Measurements from ENCODE around the gene DOCK10. TPM values are rescaled to one million over a fixed set of nuclear protein-coding genes. Genes with fewer than 3 reads are reported as not detected.

DOCK10 gene
- total and polyA plus RNA-seq, 10 of the 15 experiments (the other 5 are each of a cell fraction or from before 2014, with no cell fraction given) = 16.9 to 120 (median 85.5) TPM

DNA sequence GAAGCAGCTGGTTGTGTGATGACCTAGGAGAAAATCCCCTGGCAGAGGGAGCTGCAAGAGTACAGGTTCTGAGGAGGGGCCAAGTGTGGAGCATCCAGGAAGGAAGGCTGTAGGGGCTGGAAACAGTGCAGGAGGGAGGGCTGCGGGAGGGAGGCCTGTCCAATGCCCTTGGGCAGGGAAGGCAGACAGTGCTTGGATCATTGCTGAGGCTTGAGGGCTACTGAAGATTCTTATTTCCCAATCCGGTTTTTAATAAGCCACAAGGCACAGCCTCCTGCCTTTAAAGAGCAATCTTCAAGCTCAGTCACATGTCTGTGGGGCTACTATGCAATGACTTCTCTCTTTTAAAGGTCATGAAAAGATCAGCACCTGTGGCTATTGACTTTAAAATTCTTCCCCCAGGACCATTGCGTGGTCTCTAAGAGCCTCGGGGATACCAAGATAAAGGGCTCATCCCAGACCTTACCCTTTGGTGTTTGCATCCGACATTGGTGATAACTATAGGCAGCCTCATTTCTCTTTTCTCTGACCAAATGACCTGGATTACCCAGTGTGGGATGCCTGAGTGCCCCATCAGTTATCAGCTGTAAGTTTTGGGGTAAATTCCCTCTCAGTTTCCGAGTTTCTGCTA, 149.6 kb downstream of the DOCK10 start:
- intact Hi-C loops (cut with micrococcal nuclease; ENCODE audit: unreplicated experiment) (loop anchor here (5.0 kb wide), 1 partner anchor 45 kb away; no protein-coding TSS in a partner anchor), in situ Hi-C loops (cut with MboI) (no loop called here)
- Histone ChIP-seq H3K79me2 (ENCODE audit: control insufficient read depth, insufficient read depth, low read length) (peaks cover 10% of the 10 kb centered on the region), H3K27ac (ENCODE audit: control insufficient read depth, insufficient read depth) (peak overlapping the region; percentile 11; the same call in 1 of the 2 replicates), H3K36me3 (ENCODE audit: control insufficient read depth in 2 of 2, insufficient read depth in 2 of 2, low read length in 1 of 2) (peaks cover 3 to 21% of the 10 kb centered on the region in 2 experiments; a peak in 3 of 4 replicates), H3K9me3 (replicated peaks; ENCODE audit: control insufficient read depth, insufficient read depth, low read length) (no peaks in the 10 kb centered on the region), H3K4me2 (ENCODE audit: control insufficient read depth, insufficient read depth) (no peak overlapping the region), H3K9ac (ENCODE audit: control insufficient read depth, insufficient read depth, low read length) (no peak overlapping the region), H4K20me1 (ENCODE audit: control insufficient read depth, insufficient read depth) (no peaks in the 10 kb centered on the region), H2AFZ (ENCODE audit: control insufficient read depth, low read depth, low read length) (no peak overlapping the region), H3K4me1 (ENCODE audit: control insufficient read depth, insufficient read depth, low read length) (peaks cover 36% of the 10 kb centered on the region), H3K27me3 (replicated peaks in 1 of 2; ENCODE audit: control insufficient read depth in 2 of 2, insufficient read depth in 2 of 2, low read length in 1 of 2) (no peaks in the 10 kb centered on the region), H3K4me3 (no peak overlapping the region)
- no peak for DNase-seq (ENCODE audit: low read depth, low spot score)
- ChIA-PET RAD21 (ENCODE audit: unreplicated experiment) (interaction anchor here (1.1 to 1.7 kb wide), 6 partner anchors 35 to 111 kb away, joined by 3 to 4 read pairs (median 3); no protein-coding TSS in a partner anchor), SMC1A (ENCODE audit: uncharacterized antibody, unreplicated experiment) (interaction anchor here (0.6 to 4.4 kb wide), 14 partner anchors 9 to 116 kb away, joined by 3 to 26 read pairs (median 4); no protein-coding TSS in a partner anchor), POLR2A (interaction anchor here (1.0 kb wide), 2 partner anchors 9 to 148 kb away, joined by 3 to 4 read pairs; no protein-coding TSS in a partner anchor), CTCF (interaction anchor here (2.3 to 3.3 kb wide), 2 partner anchors 35 to 109 kb away, joined by 11 to 13 read pairs; no protein-coding TSS in a partner anchor)
- peak; percentile 7; the same call in 2 of the 3 replicates for ATAC-seq
- no TSS peak for BruUV-seq (replicated peaks)
- WGBS (ENCODE audit: insufficient coverage, insufficient replicate concordance, low lambda C conversion rate, missing lambda C conversion rate) = 94% methylated on average over 6 of the region's 6 CpGs
- TF ChIP-seq EP300 (IDR thresholded peaks at IDR 0.05; ENCODE audit: borderline replicate concordance in 1 of 2, control insufficient read depth in 1 of 2, low read depth in 2 of 2, low read length in 2 of 2) = no peak
- TF ChIP-seq, protein P1, sequence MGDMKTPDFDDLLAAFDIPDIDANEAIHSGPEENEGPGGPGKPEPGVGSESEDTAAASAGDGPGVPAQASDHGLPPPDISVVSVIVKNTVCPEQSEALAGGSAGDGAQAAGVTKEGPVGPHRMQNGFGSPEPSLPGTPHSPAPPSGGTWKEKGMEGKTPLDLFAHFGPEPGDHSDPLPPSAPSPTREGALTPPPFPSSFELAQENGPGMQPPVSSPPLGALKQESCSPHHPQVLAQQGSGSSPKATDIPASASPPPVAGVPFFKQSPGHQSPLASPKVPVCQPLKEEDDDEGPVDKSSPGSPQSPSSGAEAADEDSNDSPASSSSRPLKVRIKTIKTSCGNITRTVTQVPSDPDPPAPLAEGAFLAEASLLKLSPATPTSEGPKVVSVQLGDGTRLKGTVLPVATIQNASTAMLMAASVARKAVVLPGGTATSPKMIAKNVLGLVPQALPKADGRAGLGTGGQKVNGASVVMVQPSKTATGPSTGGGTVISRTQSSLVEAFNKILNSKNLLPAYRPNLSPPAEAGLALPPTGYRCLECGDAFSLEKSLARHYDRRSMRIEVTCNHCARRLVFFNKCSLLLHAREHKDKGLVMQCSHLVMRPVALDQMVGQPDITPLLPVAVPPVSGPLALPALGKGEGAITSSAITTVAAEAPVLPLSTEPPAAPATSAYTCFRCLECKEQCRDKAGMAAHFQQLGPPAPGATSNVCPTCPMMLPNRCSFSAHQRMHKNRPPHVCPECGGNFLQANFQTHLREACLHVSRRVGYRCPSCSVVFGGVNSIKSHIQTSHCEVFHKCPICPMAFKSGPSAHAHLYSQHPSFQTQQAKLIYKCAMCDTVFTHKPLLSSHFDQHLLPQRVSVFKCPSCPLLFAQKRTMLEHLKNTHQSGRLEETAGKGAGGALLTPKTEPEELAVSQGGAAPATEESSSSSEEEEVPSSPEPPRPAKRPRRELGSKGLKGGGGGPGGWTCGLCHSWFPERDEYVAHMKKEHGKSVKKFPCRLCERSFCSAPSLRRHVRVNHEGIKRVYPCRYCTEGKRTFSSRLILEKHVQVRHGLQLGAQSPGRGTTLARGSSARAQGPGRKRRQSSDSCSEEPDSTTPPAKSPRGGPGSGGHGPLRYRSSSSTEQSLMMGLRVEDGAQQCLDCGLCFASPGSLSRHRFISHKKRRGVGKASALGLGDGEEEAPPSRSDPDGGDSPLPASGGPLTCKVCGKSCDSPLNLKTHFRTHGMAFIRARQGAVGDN (IDR thresholded peaks at IDR 0.05) = 0 out of 2 replicates have a peak, but pooled peaks have one; percentile 26
- no peak for FAIRE-seq
